HepG2 (cell line): ENCODE results near the gene WDR59. TPM values are rescaled to one million over a fixed set of nuclear protein-coding genes. Genes with fewer than 3 reads are reported as not detected.

Experiments used
- BCL6 ChIP-seq: IDR thresholded peaks from 2 replicates; pipeline ENCODE4 v1.6.1; 2016; ENCODE audit warnings: missing genetic modification reagents, missing compliant biosample characterization
- CCDC6 ChIP-seq: sonication (generic); formaldehyde crosslinking; IDR thresholded peaks from 2 replicates; pipeline ENCODE4 v1.8.1; 2022; ENCODE audit warnings: mild to moderate bottlenecking, missing genetic modification reagents, moderate library complexity
- CREM ChIP-seq, 2 experiments: sonication (generic) in 1 of 2; formaldehyde crosslinking in 1 of 2; IDR thresholded peaks; 2 replicates each; pipeline versions ENCODE4 v1.4.0 to v1.6.1; 2016 to 2020; ENCODE audit warnings: antibody characterized with exemption in 1 of 2, mild to moderate bottlenecking in 1 of 2, missing genetic modification reagents in 1 of 2
- DR1 ChIP-seq: sonication (generic); formaldehyde crosslinking; IDR thresholded peaks from 2 replicates; pipeline ENCODE4 v1.8.0; 2021; ENCODE audit warnings: mild to moderate bottlenecking, missing genetic modification reagents, inconsistent platforms
- ELF4 ChIP-seq: sonication (generic); formaldehyde crosslinking; IDR thresholded peaks from 2 replicates; pipeline ENCODE4 v1.5.0; 2020; ENCODE audit warnings: missing genetic modification reagents, mild to moderate bottlenecking, moderate library complexity, borderline replicate concordance
- GPN1 ChIP-seq: sonication (generic); formaldehyde crosslinking; IDR thresholded peaks from 2 replicates; pipeline ENCODE4 v1.5.1; 2020; ENCODE audit warnings: missing genetic modification reagents, borderline replicate concordance
- IRX3 ChIP-seq: sonication (generic); formaldehyde crosslinking; IDR thresholded peaks from 2 replicates; pipeline ENCODE4 v1.8.1; 2023; ENCODE audit warnings: mild to moderate bottlenecking, low read depth, missing genetic modification reagents, borderline replicate concordance
- KDM1A ChIP-seq: IDR thresholded peaks from 2 replicates; pipeline ENCODE4 v1.6.1; 2016; ENCODE audit warnings: missing compliant biosample characterization
- RBAK ChIP-seq: sonication (generic); formaldehyde crosslinking; IDR thresholded peaks from 2 replicates; pipeline ENCODE4 v1.5.1; 2020; ENCODE audit warnings: mild to moderate bottlenecking, missing genetic modification reagents
- SALL2 ChIP-seq: sonication (generic); formaldehyde crosslinking; IDR thresholded peaks from 2 replicates; pipeline ENCODE4 v1.8.1; 2023; ENCODE audit warnings: mild to moderate bottlenecking, missing genetic modification reagents, inconsistent platforms
- SMYD3 ChIP-seq: sonication (generic); formaldehyde crosslinking; IDR thresholded peaks from 2 replicates; pipeline ENCODE4 v1.8.1; 2023; ENCODE audit warnings: mild to moderate bottlenecking, missing genetic modification reagents
- THAP11 ChIP-seq: IDR thresholded peaks from 2 replicates; pipeline ENCODE4 v1.6.1; 2016; ENCODE audit warnings: missing biosample characterization, missing genetic modification reagents
- TOE1 ChIP-seq: sonication (generic); formaldehyde crosslinking; IDR thresholded peaks from 2 replicates; pipeline ENCODE4 v1.4.0; 2020; ENCODE audit warnings: mild to moderate bottlenecking, missing genetic modification reagents
- ZFP91 ChIP-seq: sonication (generic); formaldehyde crosslinking; IDR thresholded peaks from 2 replicates; pipeline ENCODE4 v1.9.0; 2022; ENCODE audit warnings: missing genetic modification reagents, mild to moderate bottlenecking, borderline replicate concordance
- ZNF12 ChIP-seq: sonication (generic); formaldehyde crosslinking; IDR thresholded peaks from 2 replicates; pipeline ENCODE4 v1.5.0; 2020; ENCODE audit warnings: missing genetic modification reagents
- ZNF136 ChIP-seq: sonication (generic); formaldehyde crosslinking; IDR thresholded peaks from 2 replicates; pipeline ENCODE4 v1.8.1; 2022; ENCODE audit warnings: low read depth, mild to moderate bottlenecking, moderate library complexity, missing genetic modification reagents
- ZNF333 ChIP-seq: sonication (generic); formaldehyde crosslinking; IDR thresholded peaks from 2 replicates; pipeline ENCODE4 v1.4.0; 2020; ENCODE audit warnings: mild to moderate bottlenecking, missing genetic modification reagents, borderline replicate concordance
- ZNF33B ChIP-seq: sonication (generic); formaldehyde crosslinking; IDR thresholded peaks from 2 replicates; pipeline ENCODE4 v1.5.1; 2020; ENCODE audit warnings: mild to moderate bottlenecking, missing genetic modification reagents
- ZNF383 ChIP-seq: sonication (generic); formaldehyde crosslinking; IDR thresholded peaks from 2 replicates; pipeline ENCODE4 v1.4.0; 2020; ENCODE audit warnings: missing genetic modification reagents, mild to moderate bottlenecking, borderline replicate concordance
- ZNF431 ChIP-seq: sonication (generic); formaldehyde crosslinking; IDR thresholded peaks from 2 replicates; pipeline ENCODE4 v1.9.0; 2022; ENCODE audit warnings: missing genetic modification reagents, low read depth, mild to moderate bottlenecking, borderline replicate concordance
- ZNF44 ChIP-seq: sonication (generic); formaldehyde crosslinking; IDR thresholded peaks from 2 replicates; pipeline ENCODE4 v1.5.1; 2020; ENCODE audit warnings: mild to moderate bottlenecking, missing genetic modification reagents
- ZNF441 ChIP-seq: sonication (generic); formaldehyde crosslinking; IDR thresholded peaks from 2 replicates; pipeline ENCODE4 v1.7.0; 2021; ENCODE audit warnings: missing genetic modification reagents, borderline replicate concordance
- ZNF460 ChIP-seq: sonication (generic); formaldehyde crosslinking; IDR thresholded peaks from 2 replicates; pipeline ENCODE4 v1.5.1; 2020; ENCODE audit warnings: missing genetic modification reagents, mild to moderate bottlenecking, borderline replicate concordance
- ZNF614 ChIP-seq: IDR thresholded peaks from 2 replicates; pipeline ENCODE4 v1.6.1; 2018; ENCODE audit warnings: missing biosample characterization, missing genetic modification reagents, inconsistent platforms, borderline replicate concordance
- ZNF652 ChIP-seq: IDR thresholded peaks from 2 replicates; pipeline ENCODE4 v1.6.1; 2016; ENCODE audit warnings: low read depth, borderline replicate concordance
- ZNF7 ChIP-seq: IDR thresholded peaks from 2 replicates; pipeline ENCODE4 v1.6.1; 2016; ENCODE audit warnings: missing biosample characterization, missing genetic modification reagents
- ZNF724P ChIP-seq: sonication (generic); formaldehyde crosslinking; IDR thresholded peaks from 2 replicates; pipeline ENCODE4 v1.8.0; 2022; ENCODE audit warnings: missing genetic modification reagents, borderline replicate concordance
- polyA plus RNA-seq, 8 experiments: library from polyadenylated mRNA; depleted of rRNA in 3 of 8; stranded (reverse) in 7 of 8; unstranded in 1 of 8; fragments of >200 nt; fragmentation: Illumina TruSeq in 4 of 8; extraction: Trizol in 4 of 8; gene quantifications; 2 replicates each; pipeline versions ENCODE4 v1.2.1 to v1.2.3, GENCODE V29; 2011 to 2016; ENCODE audit warnings: low read depth in 4 of 8, missing spikeins in 1 of 8, mixed read lengths in 1 of 8; ENCODE audit not compliant: insufficient read depth in 1 of 8
- total RNA-seq, 5 experiments: library from RNA; depleted of rRNA; stranded (reverse); fragments of >200 nt; fragmentation: Illumina TruSeq; extraction: Trizol; gene quantifications; 2 replicates each; pipeline ENCODE4 v1.2.3, GENCODE V29; 2016; ENCODE audit warnings: low read depth in 1 of 5

WDR59 gene
- total and polyA plus RNA-seq, 2 of the 13 experiments (the other 11 are each of a cell fraction or from before 2014, with no cell fraction given), result 65.2 to 306 TPM

- TF ChIP-seq GPN1 (CRISPR knock-in tag), result no peak
- TF ChIP-seq ZNF383 (CRISPR knock-in tag), result no peak
- TF ChIP-seq ZNF33B (CRISPR knock-in tag), result no peak
- 0 out of 2 replicates have a peak, but pooled peaks have one; percentile 63 for TF ChIP-seq ZNF136 (CRISPR knock-in tag)
- TF ChIP-seq ZNF333, result no peak
- TF ChIP-seq ZNF44 (CRISPR knock-in tag), result 0 out of 2 replicates have a peak, but pooled peaks have one; percentile 52
- no peak; the same call in 1 of the 2 replicates for TF ChIP-seq CREM (IDR thresholded peaks at IDR 0.05)
- TF ChIP-seq CREM (CRISPR knock-in tag; IDR thresholded peaks at IDR 0.05), result no peak
- no peak for TF ChIP-seq KDM1A (CRISPR knock-in tag)
- TF ChIP-seq ZNF652, result no peak
- TF ChIP-seq IRX3 (CRISPR knock-in tag), result no peak
- TF ChIP-seq ZNF724P, result no peak
- no peak for TF ChIP-seq ZNF7 (CRISPR knock-in tag)
- TF ChIP-seq ZNF12 (CRISPR knock-in tag), result no peak
- no peak for TF ChIP-seq SMYD3 (CRISPR knock-in tag)
- TF ChIP-seq ZNF431 (CRISPR knock-in tag), result no peak
- no peak for TF ChIP-seq TOE1 (CRISPR knock-in tag)
- TF ChIP-seq SALL2 (CRISPR knock-in tag), result no peak
- TF ChIP-seq ZNF614 (CRISPR knock-in tag), result 0 out of 2 replicates have a peak, but pooled peaks have one; percentile 54
- TF ChIP-seq ELF4, result no peak
- TF ChIP-seq ZNF441 (CRISPR knock-in tag), result no peak
- TF ChIP-seq RBAK (CRISPR knock-in tag), result no peak
- no peak for TF ChIP-seq ZFP91
- TF ChIP-seq CCDC6, result no peak
- TF ChIP-seq DR1 (CRISPR knock-in tag), result no peak
- no peak for TF ChIP-seq ZNF460 (CRISPR knock-in tag)
- peak; percentile 72 for TF ChIP-seq BCL6 (CRISPR knock-in tag)
- TF ChIP-seq THAP11, result no peak
These were observed 62.5 kb downstream of the WDR59 start (continued) for GRCh38 chr16:74922150-74923138.
